ENCODE measurements around the gene IL1RL1. TPM values are rescaled to one million over a fixed set of nuclear protein-coding genes. Genes with fewer than 3 reads are reported as not detected.

Gene IL1RL1
- total RNA-seq, 1 experiment from 2014 or later, result 0.15 TPM

DNA sequence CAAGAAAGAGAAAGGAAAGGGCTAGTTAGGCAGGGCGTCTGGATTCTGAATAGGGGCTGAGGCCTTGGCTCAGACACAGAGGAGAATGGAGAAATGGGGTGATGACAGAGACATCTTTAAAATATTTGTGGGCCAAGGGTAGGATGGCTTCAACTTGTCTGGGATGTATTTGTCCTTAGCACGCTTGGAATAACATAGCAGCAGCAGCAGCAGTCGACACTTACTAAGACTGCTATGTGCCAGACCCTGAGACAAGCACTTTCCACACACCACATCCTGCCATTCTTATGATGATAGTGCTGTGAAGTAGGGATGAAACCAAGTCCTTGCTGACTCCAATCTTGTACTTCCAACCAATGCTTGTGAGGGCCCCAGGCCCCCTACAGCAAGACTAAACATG is 2.6 kb downstream of the IL1RL1 start:
- H3K9me3 ChIP-seq (ENCODE audit: control insufficient read depth, insufficient read depth, low read depth, low read length), result no peaks in the 10 kb centered on the region
- no peak for ATAC-seq
- no peaks in the 10 kb centered on the region for H3K27me3 ChIP-seq (ENCODE audit: control insufficient read depth, insufficient read depth, low read length)
- no peaks in the 10 kb centered on the region for H3K36me3 ChIP-seq (ENCODE audit: control insufficient read depth, insufficient read depth, low read length)
- no peak overlapping the region for H3K27ac ChIP-seq (ENCODE audit: low read length)
- DNase-seq (ENCODE audit: low read depth, low spot score), result no peak
- ChIA-PET CTCF (no interaction called here), POLR2A (no interaction called here)
- H3K4me3 ChIP-seq (ENCODE audit: low read depth in 2 of 2, low read length in 2 of 2), result no peak overlapping the region
- in situ Hi-C loops (cut with HindIII; ENCODE audit: low pct_unique_long_range_greater_than_20kb, low sequenced_read_pairs), result no loop called here
- TF ChIP-seq POLR2AphosphoS5 (IDR thresholded peaks at IDR 0.05; ENCODE audit: low read depth, low read length) (no peak), TCF7L2 (IDR thresholded peaks at IDR 0.05; ENCODE audit: low read depth, low read length) (no peak)
- intact Hi-C loops (cut with micrococcal nuclease; ENCODE audit: unreplicated experiment), result no loop called here
- no TSS peak for BruUV-seq (replicated peaks)
- no peaks in the 10 kb centered on the region for H3K4me1 ChIP-seq (ENCODE audit: control insufficient read depth, insufficient read depth, low read length)

DNA sequence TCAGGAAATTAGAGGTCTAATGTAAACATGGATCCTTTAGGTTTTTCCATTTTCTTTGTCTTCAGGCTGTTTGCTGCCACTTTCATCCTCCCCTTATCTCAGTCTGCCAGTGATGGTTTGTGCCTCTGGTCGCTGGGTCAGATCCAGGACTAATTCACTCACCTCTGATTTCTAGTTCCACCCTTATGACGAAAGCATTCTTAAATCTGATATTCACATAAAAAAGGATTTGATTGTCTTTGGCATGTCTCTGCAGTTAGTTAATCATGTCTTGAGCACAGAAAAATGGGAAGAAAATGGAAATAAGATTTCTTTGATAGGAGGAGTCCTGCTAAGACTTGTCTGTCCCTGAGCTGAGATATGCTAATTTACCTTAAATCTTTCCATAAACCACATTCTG is 4.6 kb downstream of the IL1RL1 start:
- H3K4me1 ChIP-seq (ENCODE audit: control insufficient read depth, insufficient read depth, low read length), result no peaks in the 10 kb centered on the region
- DNase-seq (ENCODE audit: low read depth, low spot score) (no peak), ATAC-seq (no peak)
- H3K27me3 ChIP-seq (ENCODE audit: control insufficient read depth, insufficient read depth, low read length), result no peaks in the 10 kb centered on the region
- CTCF ChIA-PET, result interaction anchor here (0.7 kb wide), 1 partner anchor 1685 kb away, joined by 3 read pairs; no protein-coding TSS in a partner anchor
- in situ Hi-C loops (cut with HindIII; ENCODE audit: low pct_unique_long_range_greater_than_20kb, low sequenced_read_pairs), result no loop called here
- intact Hi-C loops (cut with micrococcal nuclease; ENCODE audit: unreplicated experiment), result no loop called here
- no peaks in the 10 kb centered on the region for H3K9me3 ChIP-seq (ENCODE audit: control insufficient read depth, insufficient read depth, low read depth, low read length)
- no peak overlapping the region for H3K4me3 ChIP-seq (ENCODE audit: low read depth in 2 of 2, low read length in 2 of 2)
- H3K36me3 ChIP-seq (ENCODE audit: control insufficient read depth, insufficient read depth, low read length), result no peaks in the 10 kb centered on the region
- H3K27ac ChIP-seq (ENCODE audit: low read length), result no peak overlapping the region
- TF ChIP-seq TCF7L2 (IDR thresholded peaks at IDR 0.05; ENCODE audit: low read depth, low read length) (no peak), POLR2AphosphoS5 (IDR thresholded peaks at IDR 0.05; ENCODE audit: low read depth, low read length) (no peak)
- TF ChIP-seq, protein P1, sequence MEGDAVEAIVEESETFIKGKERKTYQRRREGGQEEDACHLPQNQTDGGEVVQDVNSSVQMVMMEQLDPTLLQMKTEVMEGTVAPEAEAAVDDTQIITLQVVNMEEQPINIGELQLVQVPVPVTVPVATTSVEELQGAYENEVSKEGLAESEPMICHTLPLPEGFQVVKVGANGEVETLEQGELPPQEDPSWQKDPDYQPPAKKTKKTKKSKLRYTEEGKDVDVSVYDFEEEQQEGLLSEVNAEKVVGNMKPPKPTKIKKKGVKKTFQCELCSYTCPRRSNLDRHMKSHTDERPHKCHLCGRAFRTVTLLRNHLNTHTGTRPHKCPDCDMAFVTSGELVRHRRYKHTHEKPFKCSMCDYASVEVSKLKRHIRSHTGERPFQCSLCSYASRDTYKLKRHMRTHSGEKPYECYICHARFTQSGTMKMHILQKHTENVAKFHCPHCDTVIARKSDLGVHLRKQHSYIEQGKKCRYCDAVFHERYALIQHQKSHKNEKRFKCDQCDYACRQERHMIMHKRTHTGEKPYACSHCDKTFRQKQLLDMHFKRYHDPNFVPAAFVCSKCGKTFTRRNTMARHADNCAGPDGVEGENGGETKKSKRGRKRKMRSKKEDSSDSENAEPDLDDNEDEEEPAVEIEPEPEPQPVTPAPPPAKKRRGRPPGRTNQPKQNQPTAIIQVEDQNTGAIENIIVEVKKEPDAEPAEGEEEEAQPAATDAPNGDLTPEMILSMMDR (IDR thresholded peaks at IDR 0.05), result no peak
- TF ChIP-seq, protein P2, sequence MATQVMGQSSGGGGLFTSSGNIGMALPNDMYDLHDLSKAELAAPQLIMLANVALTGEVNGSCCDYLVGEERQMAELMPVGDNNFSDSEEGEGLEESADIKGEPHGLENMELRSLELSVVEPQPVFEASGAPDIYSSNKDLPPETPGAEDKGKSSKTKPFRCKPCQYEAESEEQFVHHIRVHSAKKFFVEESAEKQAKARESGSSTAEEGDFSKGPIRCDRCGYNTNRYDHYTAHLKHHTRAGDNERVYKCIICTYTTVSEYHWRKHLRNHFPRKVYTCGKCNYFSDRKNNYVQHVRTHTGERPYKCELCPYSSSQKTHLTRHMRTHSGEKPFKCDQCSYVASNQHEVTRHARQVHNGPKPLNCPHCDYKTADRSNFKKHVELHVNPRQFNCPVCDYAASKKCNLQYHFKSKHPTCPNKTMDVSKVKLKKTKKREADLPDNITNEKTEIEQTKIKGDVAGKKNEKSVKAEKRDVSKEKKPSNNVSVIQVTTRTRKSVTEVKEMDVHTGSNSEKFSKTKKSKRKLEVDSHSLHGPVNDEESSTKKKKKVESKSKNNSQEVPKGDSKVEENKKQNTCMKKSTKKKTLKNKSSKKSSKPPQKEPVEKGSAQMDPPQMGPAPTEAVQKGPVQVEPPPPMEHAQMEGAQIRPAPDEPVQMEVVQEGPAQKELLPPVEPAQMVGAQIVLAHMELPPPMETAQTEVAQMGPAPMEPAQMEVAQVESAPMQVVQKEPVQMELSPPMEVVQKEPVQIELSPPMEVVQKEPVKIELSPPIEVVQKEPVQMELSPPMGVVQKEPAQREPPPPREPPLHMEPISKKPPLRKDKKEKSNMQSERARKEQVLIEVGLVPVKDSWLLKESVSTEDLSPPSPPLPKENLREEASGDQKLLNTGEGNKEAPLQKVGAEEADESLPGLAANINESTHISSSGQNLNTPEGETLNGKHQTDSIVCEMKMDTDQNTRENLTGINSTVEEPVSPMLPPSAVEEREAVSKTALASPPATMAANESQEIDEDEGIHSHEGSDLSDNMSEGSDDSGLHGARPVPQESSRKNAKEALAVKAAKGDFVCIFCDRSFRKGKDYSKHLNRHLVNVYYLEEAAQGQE (IDR thresholded peaks at IDR 0.05; ENCODE audit: insufficient read depth in 1 of 2, low read depth in 2 of 2, low read length in 1 of 2), result no peak
- POLR2A ChIA-PET, result no interaction called here
- no TSS peak for BruUV-seq (replicated peaks)

DNA sequence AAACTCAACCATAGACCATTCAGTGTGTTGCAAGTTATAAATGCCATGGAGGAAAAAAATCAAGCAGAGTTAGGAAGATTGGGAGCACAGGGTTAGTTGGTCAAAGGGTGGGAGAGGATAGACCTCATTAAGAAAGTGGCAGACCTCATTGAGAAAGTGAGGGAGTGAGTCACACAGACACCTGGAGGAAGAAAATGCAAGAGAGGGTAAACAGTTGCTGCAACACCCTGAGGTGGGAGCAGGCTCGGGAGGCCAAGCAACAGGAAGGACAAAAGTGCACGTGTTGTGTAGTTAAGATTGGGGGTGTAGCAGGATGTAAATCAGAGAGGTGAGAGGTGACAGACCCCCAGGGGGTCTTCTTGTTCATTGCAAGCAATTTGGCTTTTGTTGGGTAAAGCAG is 6.4 kb downstream of the IL1RL1 start:
- TF ChIP-seq SIN3A (IDR thresholded peaks at IDR 0.05; ENCODE audit: borderline replicate concordance, insufficient read depth, low read depth, low read length), result no peak

More for the DNA sequence above, 6.4 kb downstream of the IL1RL1 start:
- DNase-seq (ENCODE audit: low read depth, low spot score) (no peak), ATAC-seq (no peak)
- no peak overlapping the region for H3K4me3 ChIP-seq (ENCODE audit: low read depth in 2 of 2, low read length in 2 of 2)
- H3K4me1 ChIP-seq (ENCODE audit: control insufficient read depth, insufficient read depth, low read length), result no peaks in the 10 kb centered on the region
- H3K27ac ChIP-seq (ENCODE audit: low read length), result no peak overlapping the region
- POLR2A ChIA-PET, result no interaction called here
- in situ Hi-C loops (cut with HindIII; ENCODE audit: low pct_unique_long_range_greater_than_20kb, low sequenced_read_pairs), result no loop called here
- CTCF ChIA-PET, result no interaction called here
- no peaks in the 10 kb centered on the region for H3K36me3 ChIP-seq (ENCODE audit: control insufficient read depth, insufficient read depth, low read length)
- H3K9me3 ChIP-seq (ENCODE audit: control insufficient read depth, insufficient read depth, low read depth, low read length), result no peaks in the 10 kb centered on the region
- no TSS peak for BruUV-seq (replicated peaks)
- intact Hi-C loops (cut with micrococcal nuclease; ENCODE audit: unreplicated experiment), result no loop called here
- no peaks in the 10 kb centered on the region for H3K27me3 ChIP-seq (ENCODE audit: control insufficient read depth, insufficient read depth, low read length)

Measured in Panc1 (cell line).